Measurements from ENCODE around the gene SELENON.

DNA sequence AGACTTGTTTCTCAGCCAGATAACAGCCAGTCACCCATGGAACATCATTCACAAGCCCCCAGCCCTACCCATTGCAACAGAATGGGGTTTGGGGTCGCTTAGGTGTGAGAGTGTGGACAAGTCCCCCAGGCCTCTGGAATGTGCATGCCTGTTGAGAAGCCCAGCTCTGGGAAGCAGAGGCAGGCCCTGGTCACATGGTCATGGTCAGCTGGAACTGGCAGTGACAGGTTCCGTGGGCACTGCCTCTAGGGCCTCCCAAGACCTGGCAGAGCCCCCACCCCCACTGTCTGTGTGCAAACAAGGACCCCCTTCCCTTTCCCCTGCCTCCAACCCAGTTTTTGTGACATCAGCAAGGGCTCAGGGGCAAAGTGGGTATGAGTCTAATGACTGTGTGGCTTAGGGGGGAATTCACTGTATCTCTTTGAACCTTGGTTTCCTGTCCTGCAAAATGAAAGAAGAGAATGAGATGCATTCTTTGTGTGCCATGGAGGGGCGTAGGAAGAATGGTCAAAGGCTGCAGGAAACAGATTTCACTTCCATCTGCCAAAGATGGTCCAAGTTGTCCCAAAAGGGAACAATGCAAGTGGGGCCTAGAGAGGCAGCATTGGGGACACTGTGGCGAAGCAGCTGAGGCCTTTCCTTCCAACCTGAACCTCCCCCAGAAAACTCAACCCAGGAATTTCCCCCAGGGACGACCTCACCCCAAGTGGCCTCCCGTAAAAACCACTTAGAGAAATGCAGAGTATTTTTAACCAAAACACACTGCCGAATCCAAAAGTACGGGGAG is 34.7 kb upstream of the SELENON start:
- TF ChIP-seq SPI1 (IDR thresholded peaks at IDR 0.05; ENCODE audit: borderline replicate concordance, low read depth) (no peak), CTCF (IDR thresholded peaks at IDR 0.05; ENCODE audit: insufficient read depth, low read length) (no peak)
